Endothelial cell (in vitro differentiated cells): ENCODE results near the gene SPACA6. TPM values are rescaled to one million over a fixed set of nuclear protein-coding genes. Genes with fewer than 3 reads are reported as not detected.

ENCODE experiments used
- DNase-seq: peaks from one replicate; pipeline ENCODE4 v3.0.0; 2021; ENCODE audit warnings: low spot score
- H3K27ac Mint-ChIP-seq: one replicate; pipeline ENCODE4 v1.8.0; 2021; ENCODE audit warnings: mixed read lengths, inconsistent platforms; ENCODE audit not compliant: unreplicated experiment
- H3K27me3 Mint-ChIP-seq: one replicate; pipeline ENCODE4 v1.8.0; 2021; ENCODE audit warnings: mild to moderate bottlenecking, moderate library complexity, mixed read lengths, inconsistent platforms; ENCODE audit not compliant: unreplicated experiment
- H3K36me3 Mint-ChIP-seq: one replicate; pipeline ENCODE4 v1.8.0; 2021; ENCODE audit warnings: mild to moderate bottlenecking, low read depth, mixed read lengths, inconsistent platforms; ENCODE audit not compliant: unreplicated experiment
- H3K4me1 Mint-ChIP-seq: one replicate; pipeline ENCODE4 v1.8.0; 2021; ENCODE audit warnings: mild to moderate bottlenecking, mixed read lengths, inconsistent platforms; ENCODE audit not compliant: unreplicated experiment
- H3K4me3 Mint-ChIP-seq: one replicate; pipeline ENCODE4 v1.8.0; 2021; ENCODE audit warnings: mild to moderate bottlenecking, mixed read lengths, inconsistent platforms; ENCODE audit not compliant: unreplicated experiment
- H3K9me3 Mint-ChIP-seq: one replicate; pipeline ENCODE4 v1.8.0; 2021; ENCODE audit warnings: mixed read lengths, inconsistent platforms; ENCODE audit not compliant: unreplicated experiment
- total RNA-seq: library from RNA; stranded (reverse); fragmentation: NEBNext Ultra II Directional; extraction: Animal tissue kit (Norgen Biotek cat#: 25700); gene quantifications from one replicate; pipeline ENCODE4 v1.2.1, GENCODE V29; 2021; ENCODE audit not compliant: unreplicated experiment
- TF ChIP-seq, protein P1 (sequence below): fragments of 200-600 bp; sonication (generic); IDR thresholded peaks from one replicate; pipeline ENCODE4 v1.5.0; 2021; ENCODE audit warnings: antibody characterized with exemption; ENCODE audit not compliant: unreplicated experiment

Gene SPACA6
- total RNA-seq, 1 donor from 2014 or later: 12.9 TPM

DNA sequence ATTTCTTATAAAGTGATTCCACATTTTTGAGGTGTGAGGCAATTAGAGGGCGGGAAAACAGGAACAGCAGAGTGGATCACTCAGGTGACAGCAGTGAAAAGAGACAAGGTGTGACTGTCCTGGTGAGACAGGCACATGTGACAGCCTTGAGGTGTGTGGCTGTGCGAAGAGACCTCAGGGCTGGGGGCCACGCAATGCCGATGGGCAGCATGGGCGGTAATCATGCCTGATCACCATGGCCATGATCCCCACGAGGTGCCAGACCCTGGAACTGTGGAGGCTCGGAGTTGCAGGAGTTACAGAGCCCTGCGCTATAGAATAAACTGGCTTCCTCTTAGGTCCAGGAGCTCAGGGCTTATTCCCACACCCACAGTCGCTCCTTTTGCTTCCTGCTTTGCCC is 2.0 kb downstream of the SPACA6 start:
- Mint-ChIP-seq H3K9me3 (no peaks in the 10 kb centered on the region), H3K4me3 (peak overlapping the region; percentile 78), H3K4me1 (peaks cover 36% of the 10 kb centered on the region), H3K27ac (peak overlapping the region; percentile 24), H3K27me3 (peaks cover 17% of the 10 kb centered on the region), H3K36me3 (peaks cover 61% of the 10 kb centered on the region)
- TF ChIP-seq, protein P1, sequence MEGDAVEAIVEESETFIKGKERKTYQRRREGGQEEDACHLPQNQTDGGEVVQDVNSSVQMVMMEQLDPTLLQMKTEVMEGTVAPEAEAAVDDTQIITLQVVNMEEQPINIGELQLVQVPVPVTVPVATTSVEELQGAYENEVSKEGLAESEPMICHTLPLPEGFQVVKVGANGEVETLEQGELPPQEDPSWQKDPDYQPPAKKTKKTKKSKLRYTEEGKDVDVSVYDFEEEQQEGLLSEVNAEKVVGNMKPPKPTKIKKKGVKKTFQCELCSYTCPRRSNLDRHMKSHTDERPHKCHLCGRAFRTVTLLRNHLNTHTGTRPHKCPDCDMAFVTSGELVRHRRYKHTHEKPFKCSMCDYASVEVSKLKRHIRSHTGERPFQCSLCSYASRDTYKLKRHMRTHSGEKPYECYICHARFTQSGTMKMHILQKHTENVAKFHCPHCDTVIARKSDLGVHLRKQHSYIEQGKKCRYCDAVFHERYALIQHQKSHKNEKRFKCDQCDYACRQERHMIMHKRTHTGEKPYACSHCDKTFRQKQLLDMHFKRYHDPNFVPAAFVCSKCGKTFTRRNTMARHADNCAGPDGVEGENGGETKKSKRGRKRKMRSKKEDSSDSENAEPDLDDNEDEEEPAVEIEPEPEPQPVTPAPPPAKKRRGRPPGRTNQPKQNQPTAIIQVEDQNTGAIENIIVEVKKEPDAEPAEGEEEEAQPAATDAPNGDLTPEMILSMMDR: no peak
- DNase-seq: no peak

DNA sequence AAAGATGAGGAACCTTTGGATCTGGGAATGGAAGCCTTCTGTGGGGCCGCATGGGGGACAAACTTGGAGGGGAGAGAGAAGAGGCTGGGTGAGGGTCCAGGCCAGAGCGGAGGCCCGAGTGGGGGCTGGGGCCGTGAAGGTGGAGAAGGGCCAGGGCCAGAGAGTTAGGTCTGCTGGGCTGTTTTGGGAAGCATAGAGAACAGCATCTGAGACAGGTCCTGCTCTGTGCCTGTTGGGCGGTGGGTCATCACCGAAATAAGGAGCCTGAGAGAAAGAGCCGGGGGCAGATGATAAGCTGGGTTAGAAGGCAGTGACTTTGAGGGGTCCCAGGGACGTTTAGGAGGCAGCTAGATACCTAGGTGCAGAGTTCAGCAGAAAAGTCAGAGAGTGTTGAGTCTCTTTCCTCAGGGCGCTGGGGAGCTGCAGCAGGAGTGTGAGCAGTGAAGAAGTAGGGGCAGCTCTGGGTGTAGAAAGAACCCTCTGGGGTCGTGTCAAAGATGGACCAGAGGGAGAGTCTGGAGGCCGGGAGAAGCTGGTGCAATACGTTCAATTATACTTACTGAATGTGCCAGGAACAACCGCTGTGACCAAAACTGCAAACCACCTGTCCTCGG is 2.7 kb downstream of the SPACA6 start:
- TF ChIP-seq, protein P1: no peak
- H3K36me3 Mint-ChIP-seq: peaks cover 68% of the 10 kb centered on the region
- H3K9me3 Mint-ChIP-seq: no peaks in the 10 kb centered on the region
- H3K27me3 Mint-ChIP-seq: peaks cover 17% of the 10 kb centered on the region
- peak overlapping the region; percentile 56 for H3K4me3 Mint-ChIP-seq
- H3K27ac Mint-ChIP-seq: no peak overlapping the region
- peaks cover 36% of the 10 kb centered on the region for H3K4me1 Mint-ChIP-seq
- no peak for DNase-seq

DNA sequence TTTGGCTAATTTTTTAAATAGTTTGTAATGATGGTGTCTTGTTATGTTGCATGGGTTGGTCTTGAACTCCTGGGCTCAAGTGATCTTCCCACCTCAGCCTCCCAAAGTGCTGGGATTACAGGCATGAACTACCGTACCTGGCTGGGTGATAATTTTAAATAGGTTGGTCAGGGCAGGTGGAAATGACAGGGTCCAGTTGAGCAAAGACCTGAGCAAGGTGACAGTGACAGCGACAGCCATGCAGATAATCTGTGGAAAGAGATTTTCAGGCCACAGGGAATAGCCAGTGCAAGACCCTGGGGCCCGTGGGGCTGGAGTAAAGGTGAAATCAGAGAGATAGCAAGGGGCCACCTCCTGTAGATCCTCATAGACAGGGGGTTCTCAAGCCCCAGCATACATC is 3.5 kb downstream of the SPACA6 start:
- peaks cover 17% of the 10 kb centered on the region for H3K27me3 Mint-ChIP-seq
- no peaks in the 10 kb centered on the region for H3K9me3 Mint-ChIP-seq
- DNase-seq: no peak
- TF ChIP-seq, protein P1: no peak
- peaks cover 31% of the 10 kb centered on the region for H3K4me1 Mint-ChIP-seq
- no peak overlapping the region for H3K4me3 Mint-ChIP-seq
- H3K27ac Mint-ChIP-seq: no peak overlapping the region
- peaks cover 70% of the 10 kb centered on the region for H3K36me3 Mint-ChIP-seq

DNA sequence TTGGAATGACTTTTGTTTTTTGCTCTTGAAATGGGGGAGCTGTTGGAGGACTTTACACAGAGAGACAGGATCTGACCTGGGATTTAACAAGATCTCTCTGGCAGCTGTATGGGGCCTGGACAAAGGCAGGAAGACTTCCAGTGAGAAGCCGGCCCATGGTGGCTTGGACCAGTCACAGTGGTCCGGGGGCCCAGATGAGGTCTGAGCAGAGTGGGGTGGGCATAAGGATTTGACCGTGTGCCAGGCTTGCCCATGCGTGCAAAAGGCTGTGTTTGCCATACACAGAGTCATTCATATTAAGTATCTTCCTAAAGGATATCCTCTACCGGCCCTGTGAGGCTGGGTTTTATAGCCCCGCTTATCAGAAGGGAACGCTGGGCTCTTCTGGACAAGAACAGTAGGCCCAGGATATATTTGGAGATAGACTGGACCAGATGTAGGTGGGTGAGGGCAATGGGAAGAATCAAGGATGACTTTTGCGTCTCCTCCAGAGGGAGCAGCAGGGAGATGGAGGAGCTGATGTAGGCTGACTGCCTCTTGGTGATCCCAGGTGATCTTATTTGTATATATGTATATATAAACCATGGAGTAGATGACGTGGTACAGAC is 4.1 kb downstream of the SPACA6 start:
- H3K36me3 Mint-ChIP-seq: peaks cover 71% of the 10 kb centered on the region
- TF ChIP-seq, protein P1: no peak
- no peak overlapping the region for H3K27ac Mint-ChIP-seq
- no peak for DNase-seq
- H3K4me3 Mint-ChIP-seq: peak overlapping the region; percentile 65
- peaks cover 15% of the 10 kb centered on the region for H3K27me3 Mint-ChIP-seq
- no peaks in the 10 kb centered on the region for H3K9me3 Mint-ChIP-seq
- H3K4me1 Mint-ChIP-seq: peaks cover 31% of the 10 kb centered on the region

DNA sequence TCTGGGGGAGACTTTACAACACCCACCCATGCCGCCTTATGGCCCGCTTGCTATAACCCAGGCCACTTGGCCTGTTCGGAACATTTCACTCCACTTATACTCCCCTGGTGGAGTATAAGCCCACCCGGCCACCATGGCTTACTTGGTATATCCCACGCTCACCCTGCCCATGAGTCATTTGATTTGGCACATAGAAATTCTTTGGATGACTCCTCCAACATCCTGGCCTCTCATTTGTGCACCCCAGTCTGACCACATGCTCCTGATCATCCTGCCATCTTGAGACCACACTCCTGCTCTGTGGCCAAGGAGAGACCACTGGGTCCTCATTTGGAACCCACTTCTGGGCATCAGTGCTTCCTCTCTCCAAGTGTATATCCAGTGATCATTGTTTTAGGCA is 5.2 kb downstream of the SPACA6 start:
- no peak for DNase-seq
- Mint-ChIP-seq H3K36me3 (peaks cover 66% of the 10 kb centered on the region), H3K27ac (no peak overlapping the region), H3K9me3 (no peaks in the 10 kb centered on the region), H3K4me3 (peak overlapping the region; percentile 42), H3K27me3 (peaks cover 17% of the 10 kb centered on the region), H3K4me1 (peaks cover 34% of the 10 kb centered on the region)
- TF ChIP-seq, protein P1: no peak
